HCT116 (cell line): ENCODE data around the gene SESN3.

Experiments
- CEBPB ChIP-seq: IDR thresholded peaks from 2 replicates; pipeline ENCODE4 v1.6.1; 2012; ENCODE audit warnings: low read depth
- CTCF ChIP-seq, 3 experiments: fragments of 200-600 bp in 1 of 3; sonication (generic) in 1 of 3; IDR thresholded peaks in 2 of 3; conservative IDR thresholded peaks in 1 of 3; 2 replicates each; pipeline ENCODE4 v1.5.1; 2012 to 2017; ENCODE audit warnings: low read depth in 2 of 3, low read length in 2 of 3, antibody characterized with exemption in 1 of 3, borderline replicate concordance in 1 of 3, control low read depth in 1 of 3, mild to moderate bottlenecking in 1 of 3, mixed read lengths in 1 of 3, mixed run types in 1 of 3, moderate library complexity in 1 of 3; ENCODE audit not compliant: insufficient read depth in 1 of 3
- ELF1 ChIP-seq: IDR thresholded peaks from 2 replicates; pipeline ENCODE4 v1.6.1; 2012; ENCODE audit warnings: low read depth, borderline replicate concordance
- EZH2 ChIP-seq: fragments of 200-600 bp; sonication (generic); IDR thresholded peaks from 2 replicates; pipeline ENCODE4 v1.6.1; 2017; ENCODE audit warnings: antibody characterized with exemption, mixed run types
- FOSL1 ChIP-seq: IDR thresholded peaks from 2 replicates; pipeline ENCODE4 v1.6.1; 2012; ENCODE audit warnings: low read depth
- MAX ChIP-seq: IDR thresholded peaks from 2 replicates; pipeline ENCODE4 v1.6.1; 2012
- POLR2A ChIP-seq: IDR thresholded peaks from 2 replicates; pipeline ENCODE4 v1.7.0; 2011; ENCODE audit warnings: borderline replicate concordance; ENCODE audit not compliant: insufficient read depth, insufficient read length; ENCODE audit errors: extremely low read depth
- SP1 ChIP-seq: IDR thresholded peaks from 2 replicates; pipeline ENCODE4 v1.6.1; 2012; ENCODE audit warnings: low read depth
- ZBTB33 ChIP-seq: IDR thresholded peaks from 2 replicates; pipeline ENCODE4 v1.6.1; 2011; ENCODE audit warnings: mild to moderate bottlenecking, low read length, moderate library complexity; ENCODE audit not compliant: insufficient replicate concordance; ENCODE audit errors: extremely low read depth

GRCh38 chr11:95165638-95166037 is 65.4 kb downstream of the SESN3 start:
- TF ChIP-seq CTCF (IDR thresholded peaks at IDR 0.05 in 2 of 3, conservative IDR thresholded peaks at IDR 0.05 in 1 of 3; ENCODE audit: borderline replicate concordance in 1 of 3, insufficient read depth in 1 of 3, low read depth in 2 of 3, low read length in 2 of 3) (no peak), ZBTB33 (no peak), SP1 (no peak), CEBPB (no peak), POLR2A (no peak), FOSL1 (no peak), ELF1 (no peak), MAX (no peak), EZH2 (no peak)
